HG03575 (cell line): ENCODE measurements around the gene HSPA9.
"Not testable (repeated sequence)": the region's sequence is repeated elsewhere in the genome, so short reads cannot be mapped to it uniquely, and the experiment has no call there.

Source experiments
- ATAC-seq: cut with Tn5 transposase; IDR thresholded peaks from one replicate; pipeline ENCODE4 v1.9.1; 2021; ENCODE audit not compliant: unreplicated experiment, insufficient number of reproducible peaks, low FRiP score; ENCODE audit errors: extremely low read depth

HSPA9 gene

GRCh38 chr5:138538943-138539627 is 36.1 kb downstream of the HSPA9 start:
- ATAC-seq = no peak

GRCh38 chr5:138536665-138537315 is 38.4 kb downstream of the HSPA9 start:
- ATAC-seq = no peak

GRCh38 chr5:138536215-138536614 is 39.0 kb downstream of the HSPA9 start:
- no peak for ATAC-seq

GRCh38 chr5:138533973-138534941 is 40.9 kb downstream of the HSPA9 start:
- no peak for ATAC-seq

GRCh38 chr5:138529812-138530211 is 45.4 kb downstream of the HSPA9 start:
- ATAC-seq = no peak

- no peak for ATAC-seq
Observed at GRCh38 chr5:138528744-138529469, 46.3 kb downstream of the HSPA9 start.

- no peak for ATAC-seq
Observed at GRCh38 chr5:138528208-138528607, 47.0 kb downstream of the HSPA9 start.

- no peak for ATAC-seq
Observed at GRCh38 chr5:138527170-138527569, 48.0 kb downstream of the HSPA9 start.

GRCh38 chr5:138523406-138523805 is 51.8 kb downstream of the HSPA9 start:
- no peak for ATAC-seq

- ATAC-seq = no peak
Observed at GRCh38 chr5:138520971-138521370, 54.2 kb downstream of the HSPA9 start.

- ATAC-seq = no peak
Observed at GRCh38 chr5:138517437-138517836, 57.8 kb downstream of the HSPA9 start.

- ATAC-seq = no peak
Observed at GRCh38 chr5:138515556-138516245, 59.5 kb downstream of the HSPA9 start.

- no peak for ATAC-seq
Observed at GRCh38 chr5:138514021-138514420, 61.2 kb downstream of the HSPA9 start.

GRCh38 chr5:138508958-138509357 is 66.2 kb downstream of the HSPA9 start:
- ATAC-seq = no peak

- ATAC-seq = not testable (repeated sequence)
Observed at GRCh38 chr5:138507485-138507884, 67.7 kb downstream of the HSPA9 start.

GRCh38 chr5:138506370-138507306 is 68.6 kb downstream of the HSPA9 start:
- no peak for ATAC-seq

- ATAC-seq = no peak
Observed at GRCh38 chr5:138504799-138505198, 70.4 kb downstream of the HSPA9 start.
